Stimulated activated CD4-positive, alpha-beta T cell treated with anti-CD3 and anti-CD28 coated beads, Interleukin-12 subunit alpha, Interleukin-12 subunit beta, amount 100 ng/mL, for 4 hours (primary cell): Measurements from ENCODE around the gene POLG2.
"Not testable (repeated sequence)": the region's sequence is repeated elsewhere in the genome, so short reads cannot be mapped to it uniquely, and the experiment has no call there.

Source experiments
- DNase-seq: peaks from one replicate; pipeline ENCODE4 v3.0.0-alpha.2; 2020

Gene POLG2

GRCh38 chr17:64480951-64481350 is 15.9 kb downstream of the POLG2 start:
- no peak for DNase-seq

- DNase-seq = no peak
These were observed 19.0 kb downstream of the POLG2 start for GRCh38 chr17:64477849-64478248.

- no peak for DNase-seq
These were observed 24.3 kb downstream of the POLG2 start for GRCh38 chr17:64472564-64472963.

GRCh38 chr17:64471440-64471839 is 25.4 kb downstream of the POLG2 start:
- no peak for DNase-seq

- DNase-seq = no peak
These were observed 26.2 kb downstream of the POLG2 start for GRCh38 chr17:64470625-64471024.

- not testable (repeated sequence) for DNase-seq
These were observed 30.0 kb downstream of the POLG2 start for GRCh38 chr17:64466834-64467233.

- no peak for DNase-seq
These were observed 30.7 kb downstream of the POLG2 start for GRCh38 chr17:64466019-64466735.

GRCh38 chr17:64461788-64462187 is 35.1 kb downstream of the POLG2 start:
- no peak for DNase-seq

- DNase-seq = no peak
These were observed 35.9 kb downstream of the POLG2 start for GRCh38 chr17:64460955-64461354.

GRCh38 chr17:64459818-64460217 is 37.0 kb downstream of the POLG2 start:
- DNase-seq = not testable (repeated sequence)

- DNase-seq = no peak
These were observed 37.5 kb downstream of the POLG2 start for GRCh38 chr17:64459284-64459747.

GRCh38 chr17:64458756-64459155 is 38.1 kb downstream of the POLG2 start:
- no peak for DNase-seq

- DNase-seq = no peak
These were observed 39.7 kb downstream of the POLG2 start for GRCh38 chr17:64457156-64457555.

- DNase-seq = no peak
These were observed 40.6 kb downstream of the POLG2 start for GRCh38 chr17:64455993-64456885.

GRCh38 chr17:64449545-64449944 is 47.3 kb downstream of the POLG2 start:
- no peak for DNase-seq

GRCh38 chr17:64448665-64449512 is 48.0 kb downstream of the POLG2 start, which contains the start of gene MILR1:
TSS of gene MILR1 (plus strand) at chr17:64449115. CDS start at chr17:64449169, 54 bp downstream.
- DNase-seq = no peak

GRCh38 chr17:64447526-64447925 is 49.3 kb downstream of the POLG2 start:
- DNase-seq = no peak

- DNase-seq = no peak
These were observed 53.6 kb downstream of the POLG2 start for GRCh38 chr17:64443086-64443760.

- no peak for DNase-seq
These were observed 54.3 kb downstream of the POLG2 start for GRCh38 chr17:64442541-64442971.

- no peak for DNase-seq
These were observed 54.9 kb downstream of the POLG2 start for GRCh38 chr17:64441772-64442540.

GRCh38 chr17:64439956-64440355 is 56.9 kb downstream of the POLG2 start:
- DNase-seq = no peak
